Gastroesophageal sphincter (tissue), 4 donors: ENCODE measurements around the gene PDE8A. TPM values are rescaled to one million over a fixed set of nuclear protein-coding genes. Genes with fewer than 3 reads are reported as not detected.
A peak's percentile ranks its signal among the peaks of the same experiment; 100 is the strongest.

ENCODE experiments used
- ATAC-seq: fragments of 150-250 bp; one replicate; pipeline ENCODE4 v1.9.1; 2016; ENCODE audit warnings: mild to moderate bottlenecking, moderate library complexity
- H3K27ac ChIP-seq, 4 donors: fragments of 200-600 bp; sonication (generic) in 3 of 4; 1 replicate in 3 of 4; 2 replicates in 1 of 4; pipeline ENCODE4 v1.5.1; 2016 to 2019
- H3K27me3 ChIP-seq: fragments of 200-600 bp; sonication (generic); one replicate; pipeline ENCODE4 v1.5.1; 2019
- H3K36me3 ChIP-seq, 2 donors: fragments of 200-600 bp; sonication (generic); one replicate each; pipeline ENCODE4 v1.5.1; 2019; ENCODE audit warnings: control low read depth in 1 of 2
- H3K4me1 ChIP-seq, 3 donors: fragments of 200-600 bp; sonication (generic); 1 replicate in 2 of 3; 2 replicates in 1 of 3; pipeline ENCODE4 v1.5.1; 2016 to 2019; ENCODE audit warnings: control low read depth in 2 of 3
- H3K4me3 ChIP-seq, 2 donors: fragments of 200-600 bp; sonication (generic); one replicate each; pipeline ENCODE4 v1.5.1; 2019; ENCODE audit warnings: mild to moderate bottlenecking in 1 of 2, moderate library complexity in 1 of 2
- H3K9me3 ChIP-seq, 3 donors: fragments of 200-600 bp; sonication (generic); one replicate each; pipeline ENCODE4 v1.5.1; 2017 to 2019; ENCODE audit warnings: control low read depth in 2 of 3
- EP300 ChIP-seq: sonication (generic); formaldehyde crosslinking; IDR thresholded peaks from one replicate; pipeline ENCODE4 v1.6.1; 2017; ENCODE audit warnings: antibody characterized with exemption, mild to moderate bottlenecking
- POLR2A ChIP-seq, 2 donors: fragments of 450-650 bp; IDR thresholded peaks; one replicate each; pipeline ENCODE4 v1.6.1; 2017; ENCODE audit warnings: antibody characterized with exemption in 2 of 2, mild to moderate bottlenecking in 2 of 2, moderate library complexity in 1 of 2
- POLR2AphosphoS5 ChIP-seq: sonication (generic); formaldehyde crosslinking; IDR thresholded peaks from one replicate; pipeline ENCODE4 v1.6.1; 2017; ENCODE audit warnings: antibody characterized with exemption
- WGBS, 2 donors: methylation state at CpG; one replicate each; pipeline ENCODE4 v1.1.5; 2018; ENCODE audit warnings: low coverage in 1 of 2; 5-methylcytosine and 5-hydroxymethylcytosine counted together
- total RNA-seq, 4 donors: library from RNA; depleted of rRNA; stranded (reverse); fragments of >200 nt; gene quantifications; one replicate each; pipeline ENCODE4 v1.1.0, GENCODE V29; 2016
- TF ChIP-seq, protein P1 (sequence below), 4 experiments: fragments of 200-600 bp in 2 of 4; fragments of 450-650 bp in 2 of 4; sonication (generic) in 1 of 4; IDR thresholded peaks; one replicate each; pipeline ENCODE4 v1.5.1; 2017 to 2019; ENCODE audit warnings: antibody characterized with exemption in 4 of 4, mild to moderate bottlenecking in 2 of 4, moderate library complexity in 2 of 4

Gene PDE8A
- total RNA-seq, 4 donors from 2014 or later, result 34.6 to 73.2 (median 56.2) TPM

DNA sequence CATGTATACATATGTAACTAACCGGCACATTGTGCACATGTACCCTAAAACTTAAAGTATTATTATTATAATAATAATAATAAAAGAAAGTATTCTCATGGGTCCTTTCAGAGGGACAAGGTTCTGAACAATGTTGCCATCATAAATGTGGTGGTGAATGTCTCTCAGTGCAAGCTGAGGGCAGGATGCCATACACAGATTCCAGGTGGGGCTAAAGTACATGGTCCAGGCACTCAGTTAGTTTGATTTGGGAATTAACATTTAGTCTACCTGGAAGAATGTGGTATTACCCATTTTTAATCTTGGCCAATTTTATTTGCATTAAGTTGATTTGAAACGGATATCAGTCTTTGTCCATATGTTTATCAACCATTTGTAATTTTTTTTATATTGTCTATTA is 24.5 kb downstream of the PDE8A start:
- ATAC-seq, result no peak
- no peak overlapping the region for H3K4me3 ChIP-seq

DNA sequence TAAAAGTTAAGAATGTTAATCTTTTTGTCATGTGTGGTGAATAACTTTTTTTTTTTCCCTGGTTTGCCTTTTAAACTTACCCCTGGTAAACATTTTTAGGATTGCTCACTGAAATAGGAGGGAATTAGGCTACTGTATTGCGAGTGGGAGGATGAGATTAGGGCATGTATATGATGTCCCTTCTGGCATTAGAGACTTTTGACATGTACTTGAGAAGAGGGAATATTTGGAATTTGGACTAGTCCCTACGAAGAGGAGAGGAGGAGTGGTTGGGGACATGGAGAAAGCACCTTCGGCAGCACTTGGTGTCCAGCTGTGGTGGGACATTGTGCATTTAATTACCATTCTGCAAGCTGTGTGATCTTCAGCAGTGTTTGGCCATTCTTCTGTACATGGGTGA is 25.0 kb downstream of the PDE8A start:
- no peak for ATAC-seq
- Histone ChIP-seq H3K27me3 (no peaks in the 10 kb centered on the region), H3K9me3 (no peaks in the 10 kb centered on the region), H3K36me3 (no peaks in the 10 kb centered on the region), H3K4me1 (peaks cover 26 to 91% (median 28%) of the 10 kb centered on the region in 3 donors), H3K4me3 (no peak overlapping the region), H3K27ac (no peak overlapping the region)
- 79% methylated on average over 3 of the region's 3 CpGs; no CpG with 5 or more reads in 1 of the 2 donors for WGBS, 2 donors
- TF ChIP-seq, protein P1, sequence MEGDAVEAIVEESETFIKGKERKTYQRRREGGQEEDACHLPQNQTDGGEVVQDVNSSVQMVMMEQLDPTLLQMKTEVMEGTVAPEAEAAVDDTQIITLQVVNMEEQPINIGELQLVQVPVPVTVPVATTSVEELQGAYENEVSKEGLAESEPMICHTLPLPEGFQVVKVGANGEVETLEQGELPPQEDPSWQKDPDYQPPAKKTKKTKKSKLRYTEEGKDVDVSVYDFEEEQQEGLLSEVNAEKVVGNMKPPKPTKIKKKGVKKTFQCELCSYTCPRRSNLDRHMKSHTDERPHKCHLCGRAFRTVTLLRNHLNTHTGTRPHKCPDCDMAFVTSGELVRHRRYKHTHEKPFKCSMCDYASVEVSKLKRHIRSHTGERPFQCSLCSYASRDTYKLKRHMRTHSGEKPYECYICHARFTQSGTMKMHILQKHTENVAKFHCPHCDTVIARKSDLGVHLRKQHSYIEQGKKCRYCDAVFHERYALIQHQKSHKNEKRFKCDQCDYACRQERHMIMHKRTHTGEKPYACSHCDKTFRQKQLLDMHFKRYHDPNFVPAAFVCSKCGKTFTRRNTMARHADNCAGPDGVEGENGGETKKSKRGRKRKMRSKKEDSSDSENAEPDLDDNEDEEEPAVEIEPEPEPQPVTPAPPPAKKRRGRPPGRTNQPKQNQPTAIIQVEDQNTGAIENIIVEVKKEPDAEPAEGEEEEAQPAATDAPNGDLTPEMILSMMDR (IDR thresholded peaks at IDR 0.05), result no peak
- TF ChIP-seq POLR2A (IDR thresholded peaks at IDR 0.05) (no peak), POLR2AphosphoS5 (no peak), EP300 (no peak)

More for the DNA sequence above, 24.5 kb downstream of the PDE8A start:
- TF ChIP-seq POLR2A (IDR thresholded peaks at IDR 0.05) (no peak), POLR2AphosphoS5 (no peak), EP300 (no peak)
- TF ChIP-seq, protein P1 (IDR thresholded peaks at IDR 0.05), result no peak
- Histone ChIP-seq H3K36me3 (no peaks in the 10 kb centered on the region), H3K9me3 (no peaks in the 10 kb centered on the region), H3K27me3 (no peaks in the 10 kb centered on the region), H3K4me1 (peaks cover 25 to 91% (median 27%) of the 10 kb centered on the region in 3 donors), H3K27ac (no peak overlapping the region)
- 74 to 82% methylated on average over 2 of the region's 2 CpGs for WGBS, 2 donors

DNA sequence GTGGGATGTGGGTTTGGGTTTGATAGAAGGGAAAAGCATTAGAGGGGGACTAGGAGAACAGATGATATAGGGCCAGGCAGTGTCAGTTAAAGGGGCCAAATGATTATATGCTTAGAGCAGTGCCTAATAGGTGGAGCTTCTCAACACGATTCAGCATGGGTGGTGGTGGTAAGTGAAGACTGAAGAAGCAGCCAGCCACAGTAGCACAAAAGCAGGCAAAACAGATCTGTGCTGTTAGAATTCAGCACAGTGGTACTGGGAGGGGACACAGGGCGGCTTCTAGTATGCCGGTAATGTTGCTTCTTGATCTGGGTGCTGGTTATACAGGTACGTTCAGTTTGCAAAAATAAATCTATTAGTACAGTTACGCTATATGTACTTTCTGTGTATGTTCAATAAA is 25.5 kb downstream of the PDE8A start:
- Histone ChIP-seq H3K4me1 (peaks cover 26 to 91% (median 28%) of the 10 kb centered on the region in 3 donors), H3K27me3 (no peaks in the 10 kb centered on the region), H3K9me3 (no peaks in the 10 kb centered on the region), H3K4me3 (no peak overlapping the region), H3K27ac (no peak overlapping the region), H3K36me3 (no peaks in the 10 kb centered on the region)
- no peak for ATAC-seq
- no peak for TF ChIP-seq EP300
- TF ChIP-seq, protein P1 (IDR thresholded peaks at IDR 0.05), result no peak
- no peak for TF ChIP-seq POLR2AphosphoS5
- no peak for TF ChIP-seq POLR2A (IDR thresholded peaks at IDR 0.05)
- WGBS, 2 donors, result 80 to 90% methylated on average over 3 to 5 of the region's 5 CpGs

DNA sequence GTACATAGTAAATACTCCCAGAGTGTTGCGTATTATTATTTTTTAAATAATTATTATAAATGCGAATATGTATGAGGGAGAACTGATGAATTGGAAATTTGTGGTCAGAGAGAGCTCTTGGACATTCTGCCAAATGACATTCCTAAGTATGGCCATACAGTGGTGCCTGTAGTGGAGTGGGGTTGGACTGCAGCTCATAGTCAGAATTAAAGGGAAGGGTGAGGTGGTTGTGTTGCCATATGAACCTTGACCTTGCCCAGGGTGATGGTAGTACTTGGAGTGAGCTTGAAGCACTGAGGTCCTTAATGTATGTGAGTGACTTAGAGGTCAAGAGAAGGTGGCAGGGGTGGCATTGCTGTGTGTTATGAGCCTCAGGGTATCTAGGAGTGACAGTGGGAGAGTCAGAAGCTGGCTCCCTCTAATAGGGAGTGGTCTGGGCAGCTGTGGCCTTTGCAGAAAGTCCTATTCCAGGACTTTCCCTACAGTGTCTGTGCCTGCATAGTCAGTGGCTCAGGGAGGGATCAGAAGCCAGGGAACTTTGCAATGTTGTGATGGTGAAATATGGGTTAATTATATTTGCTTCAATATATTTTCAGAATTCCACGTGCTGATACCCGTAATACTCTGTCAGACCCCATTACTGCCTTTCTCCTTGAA is 26.2 kb downstream of the PDE8A start:
- no peaks in the 10 kb centered on the region for H3K9me3 ChIP-seq
- 57 to 74% methylated on average over 4 of the region's 4 CpGs for WGBS, 2 donors
- ATAC-seq, result no peak
- no peaks in the 10 kb centered on the region for H3K36me3 ChIP-seq
- H3K27ac ChIP-seq, result peak overlapping the region in 2 of 4 donors; percentile 74 to 85
- H3K27me3 ChIP-seq, result no peaks in the 10 kb centered on the region
- TF ChIP-seq, protein P1 (IDR thresholded peaks at IDR 0.05), result no peak
- no peak overlapping the region for H3K4me3 ChIP-seq
- H3K4me1 ChIP-seq, result peaks cover 26 to 87% (median 28%) of the 10 kb centered on the region in 3 donors
